Small intestine (tissue), 7 donors: ENCODE data around the gene CNOT1. TPM values are rescaled to one million over a fixed set of nuclear protein-coding genes. Genes with fewer than 3 reads are reported as not detected.
"Not testable (repeated sequence)": the region's sequence is repeated elsewhere in the genome, so short reads cannot be mapped to it uniquely, and the experiment has no call there.

Experiments used
- DNase-seq, 2 donors: peaks; one replicate each; pipeline versions ENCODE4 v3.0.0 to v3.0.0-alpha.2; 2013
- FAIRE-seq: peaks from 2 replicates; lab custom pipeline; 2012; peaks lifted over from hg19 to GRCh38; lab: Jason Lieb, UNC
- H3K27ac ChIP-seq, 3 donors: one replicate each; pipeline ENCODE4 v1.5.1; 2013; ENCODE audit warnings: low read length in 2 of 3, mild to moderate bottlenecking in 2 of 3, control low read depth in 1 of 3, inconsistent platforms in 1 of 3, low read depth in 1 of 3, moderate library complexity in 1 of 3
- H3K27me3 ChIP-seq, 3 donors: one replicate each; pipeline ENCODE4 v1.6.1; 2013; ENCODE audit warnings: low read length in 3 of 3, inconsistent platforms in 1 of 3; ENCODE audit not compliant: control insufficient read depth in 3 of 3, insufficient read depth in 3 of 3
- H3K36me3 ChIP-seq, 3 donors: one replicate each; pipeline ENCODE4 v1.6.1; 2013; ENCODE audit warnings: low read length in 3 of 3, inconsistent platforms in 1 of 3, low read depth in 1 of 3, mild to moderate bottlenecking in 1 of 3, moderate library complexity in 1 of 3; ENCODE audit not compliant: control insufficient read depth in 3 of 3, insufficient read depth in 2 of 3
- H3K4me1 ChIP-seq, 3 donors: one replicate each; pipeline ENCODE4 v1.6.1; 2013; ENCODE audit warnings: low read length in 2 of 3, inconsistent platforms in 1 of 3, low read depth in 1 of 3, mild to moderate bottlenecking in 1 of 3, moderate library complexity in 1 of 3; ENCODE audit not compliant: control insufficient read depth in 3 of 3, insufficient read depth in 2 of 3
- H3K4me3 ChIP-seq, 3 donors: one replicate each; pipeline ENCODE4 v1.5.1; 2013; ENCODE audit warnings: low read length in 3 of 3, control low read depth in 1 of 3, inconsistent platforms in 1 of 3, low read depth in 1 of 3, mild to moderate bottlenecking in 1 of 3, moderate library complexity in 1 of 3
- H3K9me3 ChIP-seq, 2 donors: one replicate each; pipeline ENCODE4 v1.6.1; 2013; ENCODE audit warnings: low read depth in 1 of 2, low read length in 1 of 2; ENCODE audit not compliant: control insufficient read depth in 2 of 2, insufficient read depth in 1 of 2
- WGBS, 3 donors: extraction: QIAGEN DNeasy Blood & Tissue Kit; methylation state at CpG; one replicate each; pipeline ENCODE4 v1.1.7; 2013; 5-methylcytosine and 5-hydroxymethylcytosine counted together
- polyA plus RNA-seq, 4 donors: library from polyadenylated mRNA; stranded (reverse) in 3 of 4; unstranded in 1 of 4; fragments of 200-250 nt in 3 of 4; fragments of 120-200 nt in 1 of 4; gene quantifications; one replicate each; pipeline versions ENCODE4 v1.2.1 to v1.2.3, GENCODE V29; 2013
- donor health status: healthy with polysubstance abuse.
- donor health status: control.
- donor health status: control.
- donor health status: Bipolar disorder and iron deficiency.
- donor health status: healthy.

CNOT1 gene
- polyA plus RNA-seq, 4 donors: 79.4 to 190 (median 105) TPM

- H3K36me3 ChIP-seq: peaks cover 2 to 51% (median 13%) of the 10 kb centered on the region in 3 donors
- not testable (repeated sequence) for DNase-seq, FAIRE-seq, H3K27ac ChIP-seq, H3K4me1 ChIP-seq, H3K9me3 ChIP-seq, H3K4me3 ChIP-seq, H3K27me3 ChIP-seq
- WGBS, 3 donors: 66 to 76% (median 66%) methylated on average over 7 of the region's 7 CpGs
Observed at GRCh38 chr16:58612965-58613364, 16.7 kb downstream of the CNOT1 start.

GRCh38 chr16:58608601-58609136, 21.0 kb downstream of the CNOT1 start:
- H3K27me3 ChIP-seq: no peaks in the 10 kb centered on the region
- DNase-seq: no peak
- WGBS, 3 donors: 82 to 86% (median 84%) methylated on average over 8 of the region's 8 CpGs

GRCh38 chr16:58605562-58605961, 24.1 kb downstream of the CNOT1 start:
- Histone ChIP-seq H3K27me3 (no peaks in the 10 kb centered on the region), H3K4me1 (peaks cover 0 to 6% (median 2%) of the 10 kb centered on the region in 3 donors), H3K27ac (no peak overlapping the region), H3K9me3 (no peaks in the 10 kb centered on the region), H3K4me3 (no peak overlapping the region), H3K36me3 (peaks cover 3 to 46% (median 3%) of the 10 kb centered on the region in 3 donors)
- DNase-seq (no peak), FAIRE-seq (no peak)
- WGBS, 3 donors: 93 to 95% (median 93%) methylated on average over 7 of the region's 7 CpGs

More at GRCh38 chr16:58608601-58609136, 21.0 kb downstream of the CNOT1 start:
- Histone ChIP-seq H3K4me3 (no peak overlapping the region), H3K4me1 (no peaks in the 10 kb centered on the region), H3K36me3 (peaks cover 3 to 46% (median 3%) of the 10 kb centered on the region in 3 donors), H3K27ac (no peak overlapping the region), H3K9me3 (no peaks in the 10 kb centered on the region)
- no peak for FAIRE-seq

- Histone ChIP-seq H3K36me3 (peaks cover 12 to 42% (median 23%) of the 10 kb centered on the region in 3 donors), H3K27me3 (no peaks in the 10 kb centered on the region), H3K9me3 (no peaks in the 10 kb centered on the region), H3K27ac (no peak overlapping the region), H3K4me3 (no peak overlapping the region), H3K4me1 (no peaks in the 10 kb centered on the region)
- no peak for FAIRE-seq
- 71 to 83% (median 71%) methylated on average over 4 of the region's 4 CpGs for WGBS, 3 donors
- DNase-seq: no peak
Observed at GRCh38 chr16:58591083-58591482, 38.5 kb downstream of the CNOT1 start.

GRCh38 chr16:58589326-58589905, 40.2 kb downstream of the CNOT1 start:
- Histone ChIP-seq H3K4me3 (no peak overlapping the region), H3K36me3 (peaks cover 8 to 40% (median 31%) of the 10 kb centered on the region in 3 donors), H3K27me3 (no peaks in the 10 kb centered on the region), H3K27ac (no peak overlapping the region), H3K4me1 (no peaks in the 10 kb centered on the region), H3K9me3 (no peaks in the 10 kb centered on the region)
- WGBS, 3 donors: 64 to 75% (median 71%) methylated on average over 10 of the region's 10 CpGs
- no peak for DNase-seq
- no peak for FAIRE-seq

GRCh38 chr16:58588406-58588805, 41.2 kb downstream of the CNOT1 start:
- Histone ChIP-seq H3K9me3 (no peaks in the 10 kb centered on the region), H3K27me3 (no peaks in the 10 kb centered on the region), H3K36me3 (peaks cover 7 to 47% (median 32%) of the 10 kb centered on the region in 3 donors), H3K4me1 (no peaks in the 10 kb centered on the region), H3K27ac (no peak overlapping the region), H3K4me3 (no peak overlapping the region)
- DNase-seq: no peak
- 82 to 94% (median 94%) methylated on average over 3 of the region's 3 CpGs for WGBS, 3 donors
- FAIRE-seq: no peak

GRCh38 chr16:58586340-58587030, 43.1 kb downstream of the CNOT1 start:
- FAIRE-seq: no peak
- 94 to 95% (median 95%) methylated on average over 7 of the region's 7 CpGs for WGBS, 3 donors

GRCh38 chr16:58584831-58585505, 44.7 kb downstream of the CNOT1 start:
- H3K27me3 ChIP-seq: no peaks in the 10 kb centered on the region
- no peak overlapping the region for H3K4me3 ChIP-seq
- WGBS, 3 donors: 84 to 92% (median 90%) methylated on average over 8 of the region's 8 CpGs
- DNase-seq (no peak), FAIRE-seq (no peak)
- no peaks in the 10 kb centered on the region for H3K9me3 ChIP-seq
- H3K36me3 ChIP-seq: peaks cover 17 to 42% (median 36%) of the 10 kb centered on the region in 3 donors
- H3K27ac ChIP-seq: no peak overlapping the region
- no peaks in the 10 kb centered on the region for H3K4me1 ChIP-seq

More at GRCh38 chr16:58586340-58587030, 43.1 kb downstream of the CNOT1 start:
- Histone ChIP-seq H3K27ac (no peak overlapping the region), H3K9me3 (no peaks in the 10 kb centered on the region), H3K27me3 (no peaks in the 10 kb centered on the region), H3K4me3 (no peak overlapping the region), H3K36me3 (peaks cover 13 to 47% (median 33%) of the 10 kb centered on the region in 3 donors), H3K4me1 (no peaks in the 10 kb centered on the region)
- no peak for DNase-seq
